Ureter (tissue), 1 donor: ENCODE data around the gene PDE3B. TPM values are rescaled to one million over a fixed set of nuclear protein-coding genes. Genes with fewer than 3 reads are reported as not detected.
"Not testable (repeated sequence)": the region's sequence is repeated elsewhere in the genome, so short reads cannot be mapped to it uniquely, and the experiment has no call there.

Experiments
- DNase-seq: peaks from one replicate; pipeline ENCODE4 v3.0.0-alpha.2; 2020; ENCODE audit warnings: low spot score
- total RNA-seq: library from RNA; stranded (reverse); gene quantifications from one replicate; pipeline ENCODE4 v1.2.4, GENCODE V29; 2023
- donor health status: DM: yes; HTN: yes; CAD: no.

The PDE3B gene
- total RNA-seq, 1 donor from 2014 or later: 35.9 TPM

- DNase-seq: no peak
These were observed 1.8 kb upstream of the PDE3B start for GRCh38 chr11:14641801-14642200.

- no peak for DNase-seq
These were observed 1.2 kb upstream of the PDE3B start for GRCh38 chr11:14642453-14642852.

- no peak for DNase-seq
These were observed 519 bp upstream of the PDE3B start for GRCh38 chr11:14642873-14643696.

GRCh38 chr11:14644226-14645014, 816 bp downstream of the PDE3B start:
- DNase-seq: peak; percentile 48

GRCh38 chr11:14645015-14645912, 1.7 kb downstream of the PDE3B start:
- no peak for DNase-seq

- DNase-seq: no peak
These were observed 2.6 kb downstream of the PDE3B start for GRCh38 chr11:14645985-14646900.

- DNase-seq: no peak
These were observed 6.5 kb downstream of the PDE3B start for GRCh38 chr11:14650064-14650463.

GRCh38 chr11:14653090-14653489, 9.5 kb downstream of the PDE3B start:
- no peak for DNase-seq

GRCh38 chr11:14655435-14655834, 11.8 kb downstream of the PDE3B start:
- DNase-seq: no peak

- DNase-seq: no peak
These were observed 13.2 kb downstream of the PDE3B start for GRCh38 chr11:14656536-14657457.

GRCh38 chr11:14657841-14658240, 14.2 kb downstream of the PDE3B start:
- no peak for DNase-seq

GRCh38 chr11:14664926-14665325, 21.3 kb downstream of the PDE3B start:
- DNase-seq: not testable (repeated sequence)

- DNase-seq: not testable (repeated sequence)
These were observed 23.7 kb downstream of the PDE3B start for GRCh38 chr11:14667329-14667728.

GRCh38 chr11:14668731-14669301, 25.2 kb downstream of the PDE3B start:
- DNase-seq: no peak

- DNase-seq: no peak
These were observed 25.9 kb downstream of the PDE3B start for GRCh38 chr11:14669499-14669898.

- DNase-seq: no peak
These were observed 26.4 kb downstream of the PDE3B start for GRCh38 chr11:14669958-14670357.

- no peak for DNase-seq
These were observed 29.0 kb downstream of the PDE3B start for GRCh38 chr11:14672635-14673034.

- no peak for DNase-seq
These were observed 29.8 kb downstream of the PDE3B start for GRCh38 chr11:14673421-14673820.

GRCh38 chr11:14673824-14674405, 30.3 kb downstream of the PDE3B start:
- DNase-seq: no peak
